GM19023 (cell line): ENCODE results near the gene ARSG.

ENCODE experiments used
- ATAC-seq: cut with Tn5 transposase; IDR thresholded peaks from one replicate; pipeline ENCODE4 v1.9.1; 2021; ENCODE audit warnings: mild to moderate bottlenecking, moderate library complexity; ENCODE audit not compliant: unreplicated experiment

The ARSG gene

DNA sequence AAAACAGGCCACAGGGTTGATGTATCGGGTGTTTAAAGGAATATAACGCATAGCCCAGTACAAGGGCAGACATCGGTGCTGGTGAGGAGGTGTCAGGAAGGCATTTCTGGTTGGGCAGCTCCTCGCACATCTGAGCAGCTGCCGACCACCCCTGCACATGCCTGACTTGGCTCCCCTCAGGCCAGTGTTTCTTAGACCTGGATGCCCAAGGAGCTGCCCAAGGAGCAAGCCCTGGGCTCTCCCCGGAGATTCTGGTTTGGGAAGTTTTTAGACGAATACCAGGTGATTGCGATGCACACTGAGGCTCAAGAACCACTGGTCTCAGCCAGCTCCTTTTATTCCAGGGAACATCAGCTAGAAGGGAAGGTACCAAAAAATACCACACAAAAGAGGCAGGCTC lies 154.4 kb downstream of the ARSG start:
- ATAC-seq: no peak

DNA sequence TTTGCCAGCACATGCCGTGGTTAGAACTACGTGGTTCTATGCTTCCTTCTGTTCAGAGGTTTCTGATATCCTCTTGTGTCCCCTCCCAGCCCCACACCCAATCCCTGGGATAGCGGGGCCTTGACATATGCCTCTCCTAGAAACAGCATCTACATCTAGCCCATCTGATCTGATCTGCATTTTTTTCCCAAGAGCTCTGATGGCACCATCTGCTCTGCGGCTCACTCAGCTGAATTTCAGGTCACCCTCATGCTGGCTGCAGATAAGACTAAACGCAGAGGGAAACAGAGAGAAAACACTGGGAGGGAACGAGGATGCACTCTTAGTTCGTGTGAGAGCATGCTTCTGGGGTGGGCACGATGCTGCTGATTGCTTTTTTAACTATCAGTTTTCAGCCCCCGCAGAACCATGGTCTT lies 155.3 kb downstream of the ARSG start:
- no peak for ATAC-seq

DNA sequence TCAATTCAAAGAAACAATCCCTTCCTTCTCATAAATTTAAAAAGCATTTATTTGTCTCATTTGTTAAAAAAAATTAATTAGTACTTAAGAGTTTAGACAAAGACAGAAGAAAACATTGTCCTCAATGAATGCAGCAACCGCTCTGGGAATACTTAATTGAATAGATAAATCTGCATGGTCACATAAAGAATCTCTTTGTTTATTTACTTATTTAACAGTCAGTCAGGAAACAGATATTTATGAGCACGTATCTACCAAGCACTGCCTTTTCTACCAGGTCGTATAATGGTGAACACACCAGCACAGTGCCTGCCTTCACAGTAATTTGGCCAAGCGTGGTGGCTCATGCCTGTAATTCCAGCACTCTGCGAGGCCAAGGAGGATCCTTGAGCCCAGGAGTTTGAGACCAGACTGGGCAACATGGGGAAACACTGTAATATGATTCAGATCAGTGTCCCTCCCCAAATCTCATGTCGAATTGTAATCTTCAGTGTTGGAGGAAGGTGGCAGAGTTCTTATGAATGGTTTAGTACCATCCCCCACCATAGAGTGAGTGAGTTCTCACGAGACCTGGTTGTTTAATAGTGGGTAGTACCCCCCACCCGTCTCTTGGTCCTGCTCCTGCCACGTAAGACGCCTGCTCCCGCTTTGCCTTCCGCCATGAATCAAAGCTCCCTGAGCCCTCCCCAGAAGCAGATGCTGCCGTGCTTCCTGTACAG lies 157.9 kb downstream of the ARSG start:
- no peak for ATAC-seq

GRCh38 chr17:68450391-68450790 lies 159.1 kb downstream of the ARSG start:
- no peak for ATAC-seq

- no peak for ATAC-seq
These were observed 159.5 kb downstream of the ARSG start for GRCh38 chr17:68450801-68451200.

GRCh38 chr17:68451670-68452354 lies 160.5 kb downstream of the ARSG start:
- no peak for ATAC-seq

DNA sequence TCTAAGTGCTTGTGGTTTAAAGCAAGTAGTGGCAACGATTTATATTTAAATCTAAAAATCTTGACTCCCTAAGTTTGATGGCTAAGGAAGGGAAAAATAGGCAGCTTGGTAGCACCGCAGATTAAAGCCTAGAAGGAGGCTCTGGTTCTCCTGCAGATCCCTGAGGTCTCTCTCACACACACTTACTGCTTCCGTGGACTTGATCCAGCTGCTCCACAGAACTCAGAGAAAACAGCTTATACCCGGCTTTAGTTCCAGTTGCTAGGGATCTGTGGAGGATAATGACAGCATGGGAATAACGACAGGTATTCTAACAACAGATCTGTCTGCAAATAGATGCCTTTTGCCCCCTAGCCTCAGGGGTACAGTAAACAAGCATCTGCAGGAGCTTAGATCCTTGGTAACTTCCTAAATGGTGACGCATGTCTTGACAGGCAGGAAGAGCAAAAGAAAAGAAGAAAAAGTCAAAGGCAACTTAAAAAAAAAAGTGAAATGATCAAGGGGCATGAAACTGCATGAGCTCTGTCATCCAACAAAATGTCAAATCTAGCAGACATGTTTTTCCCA lies 161.5 kb downstream of the ARSG start:
- no peak for ATAC-seq

DNA sequence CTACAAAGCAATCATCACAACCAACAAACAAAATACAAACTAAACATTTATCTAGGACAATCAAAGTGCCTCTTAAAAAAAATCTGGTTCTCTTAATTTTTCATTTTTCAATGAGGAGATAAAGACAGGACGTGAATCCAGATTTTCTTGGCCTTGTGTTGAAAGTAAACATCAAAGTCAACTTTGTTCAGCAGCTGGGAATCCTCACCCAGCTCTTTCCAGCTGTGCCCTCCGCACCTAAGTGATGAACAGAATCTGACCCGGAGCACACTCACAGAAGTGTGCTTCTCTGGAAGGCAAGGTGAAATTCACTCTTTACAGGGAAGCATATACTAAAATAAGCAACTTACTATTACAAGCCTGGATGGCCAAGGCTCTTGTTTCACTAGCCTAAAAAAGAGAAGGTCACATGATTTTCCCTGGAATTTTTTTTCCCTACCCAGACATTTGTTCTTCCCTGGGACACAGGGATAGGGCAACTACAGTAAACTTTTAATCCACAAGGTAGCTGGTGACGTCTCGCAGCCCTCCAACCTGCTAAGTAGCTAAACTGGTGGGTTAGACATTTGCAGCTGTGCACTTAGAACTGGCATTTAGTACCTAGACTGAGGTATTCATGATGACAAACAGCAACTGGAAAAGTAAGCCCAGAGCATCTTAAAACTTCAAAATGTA lies 162.8 kb downstream of the ARSG start:
- ATAC-seq: no peak

DNA sequence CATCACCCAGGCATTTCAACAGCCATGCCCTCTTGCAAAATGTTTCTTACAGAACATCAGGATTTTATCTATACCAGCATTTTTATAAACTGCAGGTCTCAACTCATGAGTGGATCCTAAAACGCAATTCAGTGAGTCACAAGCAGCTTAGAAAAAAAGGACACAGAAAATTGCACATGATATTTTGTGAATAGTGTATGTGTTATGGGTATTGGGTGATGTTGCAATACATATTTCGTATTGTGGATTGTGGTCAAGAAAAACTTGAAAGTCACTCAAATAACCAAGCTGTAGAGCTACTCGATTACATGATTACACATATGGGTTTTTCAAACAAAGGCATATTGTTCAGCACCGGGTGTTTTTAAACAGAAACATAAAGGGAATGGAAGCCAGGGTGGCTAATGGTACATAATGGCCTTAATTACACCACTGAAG lies 164.6 kb downstream of the ARSG start:
- ATAC-seq: no peak

DNA sequence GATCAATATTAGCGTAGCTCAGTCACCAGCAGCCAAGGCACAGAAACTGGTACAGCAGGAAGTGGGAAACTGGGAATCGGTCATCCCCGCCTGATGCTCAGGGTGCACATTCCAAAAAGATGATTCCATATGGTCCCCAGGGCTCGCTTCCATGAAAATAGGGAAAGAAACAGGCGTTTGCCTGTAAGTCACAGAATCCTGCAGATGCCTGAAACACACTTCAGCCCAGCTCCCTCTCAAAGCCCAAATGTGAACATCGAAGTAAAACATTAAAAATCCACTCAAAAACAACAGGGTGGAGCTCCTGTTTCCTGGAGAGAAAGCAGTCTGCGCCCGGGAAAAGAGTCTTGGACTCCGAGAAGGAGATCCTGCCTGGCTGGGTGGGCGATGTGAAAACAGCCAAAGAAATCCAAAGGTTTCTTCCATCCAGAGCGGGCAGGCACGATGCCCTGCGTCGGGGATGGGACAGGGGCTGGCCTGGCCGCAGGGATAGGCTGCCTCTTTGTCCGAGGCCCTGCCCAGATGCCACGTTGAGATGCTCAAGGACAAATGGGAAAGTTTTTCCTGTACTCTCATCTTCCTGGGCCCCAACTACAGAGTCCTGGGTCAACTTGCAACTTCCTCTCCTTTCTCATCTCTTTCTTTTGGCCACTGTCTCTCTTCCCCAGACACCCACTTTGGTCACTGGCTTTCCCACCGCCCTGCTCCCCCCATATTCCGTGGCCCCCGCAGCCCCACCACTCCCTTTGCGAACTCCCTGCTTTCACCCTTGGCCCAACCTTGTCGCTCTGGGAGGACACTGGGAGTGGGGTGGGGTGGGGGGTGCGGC lies 165.3 kb downstream of the ARSG start:
- no peak for ATAC-seq

- peak; percentile 38 for ATAC-seq
These were observed 165.9 kb downstream of the ARSG start, which contains the start of gene WIPI1 for GRCh38 chr17:68457168-68457538. TSS of gene WIPI1 (minus strand) at chr17:68457496. CDS start at chr17:68457421, 75 bp downstream.

- ATAC-seq: peak; percentile 78
These were observed 166.4 kb downstream of the ARSG start for GRCh38 chr17:68457539-68458259.

DNA sequence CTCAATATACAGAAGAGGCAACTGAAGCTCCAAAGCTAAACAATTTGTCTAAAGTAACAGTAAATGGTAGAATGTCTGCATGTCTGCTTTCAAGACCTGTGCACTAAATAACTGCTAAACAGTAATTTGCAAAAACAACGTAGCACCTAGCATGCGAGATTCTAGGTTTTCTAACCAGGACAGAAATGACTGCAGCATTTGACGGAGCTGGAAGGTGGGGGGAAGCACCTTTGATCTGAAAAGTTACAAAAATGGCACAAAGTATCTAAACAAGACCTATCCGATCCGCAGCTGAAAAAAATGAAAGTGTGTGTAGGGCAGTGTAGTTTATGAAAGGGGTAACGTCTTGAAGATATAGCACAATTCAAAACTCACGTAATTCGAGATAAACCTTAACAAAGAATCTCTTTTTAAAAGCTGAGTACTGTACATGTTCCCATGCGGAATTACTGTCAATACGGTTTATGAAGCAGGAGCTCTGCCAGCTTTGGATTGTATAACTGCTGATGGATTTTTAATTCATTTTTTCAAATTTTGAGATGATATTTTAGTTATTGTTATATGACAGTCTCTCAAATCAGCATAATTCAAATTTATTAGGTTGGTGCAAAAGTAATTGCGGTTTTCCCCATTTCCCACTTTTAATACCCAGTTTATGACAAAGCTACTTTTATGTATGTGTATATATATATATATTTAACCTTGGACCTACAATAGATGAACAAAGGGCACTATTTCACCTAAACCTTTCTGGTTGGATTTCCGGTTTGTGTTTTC lies 167.2 kb downstream of the ARSG start:
- no peak for ATAC-seq

GRCh38 chr17:68459037-68459639 lies 167.8 kb downstream of the ARSG start:
- ATAC-seq: no peak

DNA sequence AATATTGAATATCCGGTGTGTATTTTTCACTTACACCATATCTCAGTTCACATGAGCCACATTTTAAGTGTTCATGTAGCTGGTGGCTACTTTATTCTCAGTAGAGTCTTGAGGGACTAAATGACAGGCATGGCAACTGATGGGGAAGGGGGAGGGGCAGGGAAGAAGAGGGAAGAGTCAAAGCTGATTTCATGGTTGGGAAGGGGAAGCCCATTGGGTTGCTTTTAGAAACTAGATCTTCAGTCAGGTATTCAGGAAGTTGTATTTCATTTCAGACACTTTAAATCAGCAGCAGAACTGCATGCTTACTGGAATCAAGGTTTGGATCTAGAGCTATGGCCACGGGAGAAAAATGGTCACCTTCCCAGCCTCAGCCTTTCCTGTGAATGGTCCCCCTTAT lies 168.9 kb downstream of the ARSG start:
- ATAC-seq: no peak

DNA sequence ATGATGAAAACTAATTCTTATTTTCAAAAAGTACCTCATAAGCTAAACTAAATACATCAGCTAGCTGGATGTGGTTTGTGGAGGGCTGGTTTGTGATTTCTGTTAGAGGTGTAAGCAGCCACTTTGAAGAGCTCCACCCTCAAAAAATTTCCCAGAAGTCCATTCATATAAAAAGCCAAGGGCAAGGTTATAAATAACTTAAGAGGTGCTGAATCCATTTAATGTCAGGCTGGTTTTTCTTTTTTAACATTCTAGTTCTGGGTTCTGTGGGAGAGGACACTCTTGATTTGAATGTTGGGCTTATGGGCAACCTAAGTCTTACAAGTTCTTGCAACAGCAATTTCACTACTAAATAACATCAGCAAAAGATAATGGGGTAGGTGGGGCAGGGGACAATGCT lies 169.4 kb downstream of the ARSG start:
- no peak for ATAC-seq

DNA sequence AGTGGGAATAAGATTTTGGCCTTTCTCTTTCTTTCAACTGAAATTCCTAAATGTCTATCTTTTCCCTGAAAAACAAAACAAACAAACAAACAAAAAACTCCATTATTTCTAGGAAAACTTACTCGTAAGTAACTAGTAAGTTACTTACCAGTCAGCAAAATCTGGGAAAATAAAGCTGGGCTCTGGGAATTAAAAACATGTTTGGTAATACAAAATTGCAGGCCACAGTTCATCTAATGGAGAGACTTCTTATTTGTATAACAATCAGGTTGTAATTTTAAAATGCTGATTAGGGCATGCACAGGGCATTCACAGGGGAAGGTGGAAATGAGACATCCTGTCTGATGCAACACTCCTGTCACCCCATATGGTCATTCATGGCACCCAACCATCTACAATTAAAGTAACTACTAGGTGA lies 169.8 kb downstream of the ARSG start:
- no peak for ATAC-seq

GRCh38 chr17:68461589-68461988 lies 170.3 kb downstream of the ARSG start:
- no peak for ATAC-seq
